HepG2 (cell line): ENCODE results near the gene OGT.

Experiments
- KDM5B ChIP-seq: sonication (generic); formaldehyde crosslinking; IDR thresholded peaks from 2 replicates; pipeline ENCODE4 v1.4.0; 2020; ENCODE audit warnings: missing genetic modification reagents, mild to moderate bottlenecking, borderline replicate concordance
- MEIS1 ChIP-seq: sonication (generic); formaldehyde crosslinking; IDR thresholded peaks from 2 replicates; pipeline ENCODE4 v1.9.0; 2021; ENCODE audit warnings: mild to moderate bottlenecking, missing genetic modification reagents, moderate library complexity, borderline replicate concordance
- SRF ChIP-seq: IDR thresholded peaks from 2 replicates; pipeline ENCODE4 v1.6.1; 2011; ENCODE audit warnings: mild to moderate bottlenecking, low read depth, low read length, moderate library complexity
- STAT6 ChIP-seq: sonication (generic); formaldehyde crosslinking; IDR thresholded peaks from 2 replicates; pipeline ENCODE4 v1.4.0; 2020; ENCODE audit warnings: missing genetic modification reagents, mild to moderate bottlenecking, borderline replicate concordance
- ZMYM4 ChIP-seq: sonication (generic); formaldehyde crosslinking; IDR thresholded peaks from 2 replicates; pipeline ENCODE4 v1.8.1; 2023; ENCODE audit warnings: mild to moderate bottlenecking, missing genetic modification reagents
- ZNF333 ChIP-seq: sonication (generic); formaldehyde crosslinking; IDR thresholded peaks from 2 replicates; pipeline ENCODE4 v1.4.0; 2020; ENCODE audit warnings: mild to moderate bottlenecking, missing genetic modification reagents, borderline replicate concordance
- ZNF432 ChIP-seq: sonication (generic); formaldehyde crosslinking; IDR thresholded peaks from 2 replicates; pipeline ENCODE4 v1.5.0; 2020; ENCODE audit warnings: missing genetic modification reagents, mild to moderate bottlenecking, borderline replicate concordance

GRCh38 chrX:71515038-71515396 lies 17.9 kb upstream of the OGT start:
- TF ChIP-seq KDM5B (CRISPR knock-in tag) (no peak), ZNF333 (no peak), SRF (no peak), STAT6 (CRISPR knock-in tag) (no peak), MEIS1 (CRISPR knock-in tag) (no peak), ZNF432 (CRISPR knock-in tag) (no peak), ZMYM4 (no peak)
